Brain microvascular endothelial cell (primary cell): ENCODE data around the gene COL4A4.

Experiments
- DNase-seq: peaks from one replicate; pipeline ENCODE4 v3.0.0-alpha.2; 2020
- H3K27ac ChIP-seq: fragments of 250-450 bp; sonication (Bioruptor Pico); 2 replicates; pipeline ENCODE4 v1.5.1; 2020; ENCODE audit warnings: mild to moderate bottlenecking, moderate library complexity
- H3K27me3 ChIP-seq: fragments of 250-450 bp; sonication (Bioruptor Pico); replicated peaks from 2 replicates; pipeline ENCODE4 v1.5.1; 2020; ENCODE audit warnings: mild to moderate bottlenecking
- H3K36me3 ChIP-seq: fragments of 250-450 bp; sonication (Bioruptor Pico); replicated peaks from 2 replicates; pipeline ENCODE4 v1.5.1; 2020; ENCODE audit warnings: mild to moderate bottlenecking
- H3K4me3 ChIP-seq: 2 replicates; pipeline ENCODE4 v1.5.1; 2011; ENCODE audit warnings: low read depth, mild to moderate bottlenecking, control low read depth, low read length, moderate library complexity
- in situ Hi-C: cut with HindIII; loops from 2 replicates; pipeline ENCODE4 v1.10.0; 2017; ENCODE audit warnings: low sequenced_read_pairs, low pct_ligation_motif_present
- TF ChIP-seq, protein P1 (sequence below): IDR thresholded peaks from 2 replicates; pipeline ENCODE4 v1.5.1; 2011; ENCODE audit warnings: low read depth, mild to moderate bottlenecking, moderate library complexity, low read length, control low read depth, inconsistent platforms; ENCODE audit errors: missing control alignments

The COL4A4 gene

DNA sequence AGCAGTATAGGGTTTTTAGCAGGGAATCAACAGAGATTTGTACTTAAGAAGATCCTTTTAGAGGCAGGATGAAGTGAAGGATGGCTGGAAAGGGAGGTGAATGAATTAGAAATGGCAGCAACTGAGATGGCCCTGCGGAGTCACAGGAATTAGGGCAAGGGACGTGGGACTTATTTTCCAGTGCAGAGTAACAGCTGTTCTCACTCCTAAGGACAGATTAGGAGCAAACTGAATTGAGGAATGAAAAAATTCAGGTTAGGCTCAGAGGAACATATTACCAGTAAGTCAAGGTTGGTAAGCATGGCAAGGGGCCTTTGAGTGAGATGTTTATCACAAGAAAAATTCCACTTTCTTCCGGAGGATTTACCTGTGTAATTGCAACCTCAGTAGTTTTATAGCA is 34.9 kb upstream of the COL4A4 start:
- in situ Hi-C loops = no loop called here
- H3K27ac ChIP-seq = no peak overlapping the region

DNA sequence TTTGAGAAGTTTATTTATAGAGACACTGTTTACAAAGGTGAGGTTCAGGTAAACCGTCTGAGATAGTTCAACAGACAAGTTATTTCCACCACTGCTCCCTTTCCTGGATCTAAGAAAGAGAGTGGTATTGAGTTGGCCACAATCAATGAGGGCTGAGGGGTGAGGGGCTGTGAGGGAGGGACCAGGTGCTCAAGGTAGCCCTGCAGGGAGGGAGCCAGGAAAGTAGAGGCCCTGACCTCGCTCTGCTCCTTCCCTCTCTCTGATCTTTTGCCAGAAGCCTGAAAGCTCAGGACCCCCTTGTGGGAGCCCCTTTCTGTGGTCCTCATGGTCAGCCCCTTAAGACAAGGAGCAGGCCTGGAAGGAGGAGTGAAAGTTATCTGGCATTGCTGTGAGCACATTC is 30.2 kb upstream of the COL4A4 start:
- TF ChIP-seq, protein P1, sequence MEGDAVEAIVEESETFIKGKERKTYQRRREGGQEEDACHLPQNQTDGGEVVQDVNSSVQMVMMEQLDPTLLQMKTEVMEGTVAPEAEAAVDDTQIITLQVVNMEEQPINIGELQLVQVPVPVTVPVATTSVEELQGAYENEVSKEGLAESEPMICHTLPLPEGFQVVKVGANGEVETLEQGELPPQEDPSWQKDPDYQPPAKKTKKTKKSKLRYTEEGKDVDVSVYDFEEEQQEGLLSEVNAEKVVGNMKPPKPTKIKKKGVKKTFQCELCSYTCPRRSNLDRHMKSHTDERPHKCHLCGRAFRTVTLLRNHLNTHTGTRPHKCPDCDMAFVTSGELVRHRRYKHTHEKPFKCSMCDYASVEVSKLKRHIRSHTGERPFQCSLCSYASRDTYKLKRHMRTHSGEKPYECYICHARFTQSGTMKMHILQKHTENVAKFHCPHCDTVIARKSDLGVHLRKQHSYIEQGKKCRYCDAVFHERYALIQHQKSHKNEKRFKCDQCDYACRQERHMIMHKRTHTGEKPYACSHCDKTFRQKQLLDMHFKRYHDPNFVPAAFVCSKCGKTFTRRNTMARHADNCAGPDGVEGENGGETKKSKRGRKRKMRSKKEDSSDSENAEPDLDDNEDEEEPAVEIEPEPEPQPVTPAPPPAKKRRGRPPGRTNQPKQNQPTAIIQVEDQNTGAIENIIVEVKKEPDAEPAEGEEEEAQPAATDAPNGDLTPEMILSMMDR = no peak

More for the DNA sequence above, 34.9 kb upstream of the COL4A4 start:
- Histone ChIP-seq H3K4me3 (no peak overlapping the region), H3K36me3 (no peaks in the 10 kb centered on the region), H3K27me3 (no peaks in the 10 kb centered on the region)
- no peak for DNase-seq
- TF ChIP-seq, protein P1 = no peak

DNA sequence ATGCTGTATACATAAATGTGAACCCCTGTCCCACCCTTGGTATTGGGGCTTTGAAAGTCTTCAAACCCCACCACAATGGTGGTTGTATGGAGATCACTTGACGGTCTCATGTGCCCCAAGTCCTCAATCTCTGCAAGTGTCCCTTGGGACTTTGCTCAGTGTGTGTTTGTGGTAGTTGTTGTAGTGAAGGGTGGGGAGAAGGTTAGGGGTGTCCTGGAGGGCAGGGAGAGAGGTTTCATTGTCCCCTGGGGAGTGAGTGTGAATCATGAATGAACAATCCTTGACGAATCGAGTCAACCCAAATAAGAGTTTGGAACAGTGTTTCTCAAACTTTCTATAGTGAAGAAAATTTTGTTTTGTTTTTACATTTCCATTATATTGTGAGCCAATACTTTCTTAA is 28.5 kb upstream of the COL4A4 start:
- TF ChIP-seq, protein P1 = no peak
- Histone ChIP-seq H3K27me3 (no peaks in the 10 kb centered on the region), H3K4me3 (no peak overlapping the region), H3K36me3 (no peaks in the 10 kb centered on the region), H3K27ac (peak overlapping the region; percentile 45)
- peak; percentile 72 for DNase-seq
- in situ Hi-C loops = no loop called here

More for the DNA sequence above, 30.2 kb upstream of the COL4A4 start:
- H3K27ac ChIP-seq = no peak overlapping the region
- H3K36me3 ChIP-seq = no peaks in the 10 kb centered on the region
- in situ Hi-C loops = no loop called here
- no peak overlapping the region for H3K4me3 ChIP-seq
- DNase-seq = no peak
- no peaks in the 10 kb centered on the region for H3K27me3 ChIP-seq

DNA sequence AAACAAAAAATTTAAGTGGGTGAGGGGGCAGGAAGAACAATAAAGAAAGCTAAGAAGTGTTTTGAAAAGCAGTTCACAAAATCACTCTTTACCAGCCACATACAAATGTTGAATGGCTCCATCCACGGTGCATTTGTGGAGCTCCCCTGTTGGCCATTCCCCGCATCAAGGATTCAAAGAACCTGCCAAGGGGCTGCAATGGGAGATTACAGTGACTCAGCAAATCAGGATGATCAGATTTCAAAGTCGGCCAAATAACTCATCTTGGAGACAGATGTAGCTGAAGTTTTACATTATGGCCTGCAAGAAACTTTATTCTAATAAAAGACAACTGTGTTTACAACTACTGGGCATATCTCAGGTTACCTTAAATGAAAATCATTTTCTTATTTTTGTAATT is 27.4 kb upstream of the COL4A4 start:
- peak; percentile 57 for DNase-seq
- Histone ChIP-seq H3K27ac (peak overlapping the region; percentile 45), H3K4me3 (no peak overlapping the region), H3K27me3 (no peaks in the 10 kb centered on the region), H3K36me3 (no peaks in the 10 kb centered on the region)
- TF ChIP-seq, protein P1 = peak; percentile 50
- in situ Hi-C loops = no loop called here

DNA sequence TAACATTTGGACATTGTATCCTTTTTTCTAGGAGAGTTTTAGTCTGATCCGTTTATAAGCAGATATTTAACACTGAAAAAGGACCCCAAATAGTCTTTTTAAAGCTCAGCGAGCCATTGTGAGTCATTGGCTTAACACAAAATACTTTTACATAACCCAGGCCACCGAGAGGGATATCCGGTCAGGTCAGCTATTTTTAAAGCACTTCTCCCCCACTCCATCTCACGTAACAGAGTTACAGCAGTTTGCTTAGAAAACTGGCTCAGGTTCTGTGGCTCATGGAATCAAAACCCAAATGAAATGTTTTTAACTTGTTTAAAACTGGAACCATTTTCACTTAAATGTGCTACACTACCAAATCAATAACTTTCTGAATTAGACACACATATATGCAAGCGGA is 24.3 kb upstream of the COL4A4 start:
- TF ChIP-seq, protein P1 = no peak
- no peak overlapping the region for H3K27ac ChIP-seq
- in situ Hi-C loops = no loop called here
- peak; percentile 70 for DNase-seq
- no peaks in the 10 kb centered on the region for H3K27me3 ChIP-seq
- H3K4me3 ChIP-seq = no peak overlapping the region
- no peaks in the 10 kb centered on the region for H3K36me3 ChIP-seq

DNA sequence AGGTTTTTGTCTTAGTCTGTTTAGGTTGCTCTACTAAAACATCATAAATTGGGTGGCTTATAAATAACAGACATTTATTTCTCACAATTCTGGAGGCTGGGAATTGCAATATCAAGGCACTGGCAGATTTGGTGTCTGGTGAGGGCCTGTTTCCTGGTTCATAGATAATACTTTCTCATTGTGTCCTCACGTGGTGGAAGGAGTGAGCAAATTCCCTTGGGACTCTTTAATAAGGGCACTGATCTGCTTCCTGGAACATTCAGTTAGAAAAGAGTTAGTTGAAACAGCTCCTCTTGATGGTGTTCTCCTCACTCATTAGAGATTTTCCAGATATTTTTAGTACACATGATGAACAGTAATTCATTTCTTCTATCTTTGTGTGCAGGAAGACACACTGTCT is 22.7 kb upstream of the COL4A4 start:
- DNase-seq = no peak
- in situ Hi-C loops = no loop called here
- TF ChIP-seq, protein P1 = no peak

More for the DNA sequence above, 22.7 kb upstream of the COL4A4 start:
- Histone ChIP-seq H3K27me3 (no peaks in the 10 kb centered on the region), H3K36me3 (no peaks in the 10 kb centered on the region), H3K27ac (no peak overlapping the region), H3K4me3 (no peak overlapping the region)
